ENCODE data around the gene PLAC8.

PLAC8 gene

GRCh38 chr4:83114576-83114975, at the start of gene PLAC8:
Gene PLAC8, minus strand, starts transcription at chr4:83114729. Its CDS starts 6,808 bp downstream, at chr4:83107921.
- peak; percentile 78 for DNase-seq

GRCh38 chr4:83153417-83153816, 38.9 kb upstream of the PLAC8 start:
- DNase-seq = no peak

- DNase-seq = no peak
These were observed 38.2 kb upstream of the PLAC8 start for GRCh38 chr4:83152746-83153145.

GRCh38 chr4:83151651-83152050, 37.1 kb upstream of the PLAC8 start:
- DNase-seq = no peak

- no peak for DNase-seq
These were observed 36.3 kb upstream of the PLAC8 start for GRCh38 chr4:83150653-83151330.

GRCh38 chr4:83149865-83150652, 35.5 kb upstream of the PLAC8 start:
- DNase-seq = no peak

GRCh38 chr4:83146841-83147240, 32.3 kb upstream of the PLAC8 start:
- no peak for DNase-seq

GRCh38 chr4:83145776-83146175, 31.2 kb upstream of the PLAC8 start:
- peak; percentile 24 for DNase-seq

GRCh38 chr4:83139514-83140156, 25.1 kb upstream of the PLAC8 start:
- no peak for DNase-seq

GRCh38 chr4:83138946-83139345, 24.4 kb upstream of the PLAC8 start:
- peak; percentile 62 for DNase-seq

- no peak for DNase-seq
These were observed 17.5 kb upstream of the PLAC8 start for GRCh38 chr4:83132065-83132464.

- DNase-seq = no peak
These were observed 14.7 kb upstream of the PLAC8 start for GRCh38 chr4:83129264-83129663.

- DNase-seq = no peak
These were observed 13.9 kb upstream of the PLAC8 start for GRCh38 chr4:83128240-83128929.

GRCh38 chr4:83125738-83126141, 11.2 kb upstream of the PLAC8 start:
- DNase-seq = peak; percentile 67

- DNase-seq = no peak
These were observed 9.7 kb upstream of the PLAC8 start for GRCh38 chr4:83124111-83124780.

GRCh38 chr4:83121246-83121645, 6.7 kb upstream of the PLAC8 start:
- no peak for DNase-seq

GRCh38 chr4:83118869-83119268, 4.3 kb upstream of the PLAC8 start:
- no peak for DNase-seq

- DNase-seq = no peak
These were observed 1.2 kb upstream of the PLAC8 start for GRCh38 chr4:83115656-83116285.

GRCh38 chr4:83115000-83115399, 471 bp upstream of the PLAC8 start:
- DNase-seq = no peak

GRCh38 chr4:83113429-83113786, 1.1 kb downstream of the PLAC8 start:
- DNase-seq = no peak

- DNase-seq = peak; percentile 31
These were observed 1.7 kb downstream of the PLAC8 start for GRCh38 chr4:83112678-83113428.

- DNase-seq = peak; percentile 10
These were observed 2.3 kb downstream of the PLAC8 start for GRCh38 chr4:83112231-83112630.

Data from CD4-positive, alpha-beta T cell treated with Interleukin-4 for 4 hours (primary cell).